Gastroesophageal sphincter (tissue), 3 donors: ENCODE results near the gene PON1.

Experiments used
- POLR2A ChIP-seq, 2 donors: fragments of 450-650 bp; IDR thresholded peaks; one replicate each; pipeline ENCODE4 v1.6.1; 2017; ENCODE audit warnings: antibody characterized with exemption in 2 of 2, mild to moderate bottlenecking in 2 of 2, moderate library complexity in 1 of 2
- POLR2AphosphoS5 ChIP-seq: sonication (generic); formaldehyde crosslinking; IDR thresholded peaks from one replicate; pipeline ENCODE4 v1.6.1; 2017; ENCODE audit warnings: antibody characterized with exemption
- TF ChIP-seq, protein P1 (sequence below), 4 experiments: fragments of 200-600 bp in 2 of 4; fragments of 450-650 bp in 2 of 4; sonication (generic) in 1 of 4; IDR thresholded peaks; one replicate each; pipeline ENCODE4 v1.5.1; 2017 to 2019; ENCODE audit warnings: antibody characterized with exemption in 4 of 4, mild to moderate bottlenecking in 2 of 4, moderate library complexity in 2 of 4

- TF ChIP-seq, protein P1, sequence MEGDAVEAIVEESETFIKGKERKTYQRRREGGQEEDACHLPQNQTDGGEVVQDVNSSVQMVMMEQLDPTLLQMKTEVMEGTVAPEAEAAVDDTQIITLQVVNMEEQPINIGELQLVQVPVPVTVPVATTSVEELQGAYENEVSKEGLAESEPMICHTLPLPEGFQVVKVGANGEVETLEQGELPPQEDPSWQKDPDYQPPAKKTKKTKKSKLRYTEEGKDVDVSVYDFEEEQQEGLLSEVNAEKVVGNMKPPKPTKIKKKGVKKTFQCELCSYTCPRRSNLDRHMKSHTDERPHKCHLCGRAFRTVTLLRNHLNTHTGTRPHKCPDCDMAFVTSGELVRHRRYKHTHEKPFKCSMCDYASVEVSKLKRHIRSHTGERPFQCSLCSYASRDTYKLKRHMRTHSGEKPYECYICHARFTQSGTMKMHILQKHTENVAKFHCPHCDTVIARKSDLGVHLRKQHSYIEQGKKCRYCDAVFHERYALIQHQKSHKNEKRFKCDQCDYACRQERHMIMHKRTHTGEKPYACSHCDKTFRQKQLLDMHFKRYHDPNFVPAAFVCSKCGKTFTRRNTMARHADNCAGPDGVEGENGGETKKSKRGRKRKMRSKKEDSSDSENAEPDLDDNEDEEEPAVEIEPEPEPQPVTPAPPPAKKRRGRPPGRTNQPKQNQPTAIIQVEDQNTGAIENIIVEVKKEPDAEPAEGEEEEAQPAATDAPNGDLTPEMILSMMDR (IDR thresholded peaks at IDR 0.05), result no peak
- TF ChIP-seq POLR2AphosphoS5, result no peak
- no peak for TF ChIP-seq POLR2A (IDR thresholded peaks at IDR 0.05)
Measured at GRCh38 chr7:95318501-95319100, 5.7 kb downstream of the PON1 start.
